Measurements from ENCODE around the gene RABL6.
A peak's percentile ranks its signal among the peaks of the same experiment; 100 is the strongest.
"Not testable (repeated sequence)": the region's sequence is repeated elsewhere in the genome, so short reads cannot be mapped to it uniquely, and the experiment has no call there.

The RABL6 gene

DNA sequence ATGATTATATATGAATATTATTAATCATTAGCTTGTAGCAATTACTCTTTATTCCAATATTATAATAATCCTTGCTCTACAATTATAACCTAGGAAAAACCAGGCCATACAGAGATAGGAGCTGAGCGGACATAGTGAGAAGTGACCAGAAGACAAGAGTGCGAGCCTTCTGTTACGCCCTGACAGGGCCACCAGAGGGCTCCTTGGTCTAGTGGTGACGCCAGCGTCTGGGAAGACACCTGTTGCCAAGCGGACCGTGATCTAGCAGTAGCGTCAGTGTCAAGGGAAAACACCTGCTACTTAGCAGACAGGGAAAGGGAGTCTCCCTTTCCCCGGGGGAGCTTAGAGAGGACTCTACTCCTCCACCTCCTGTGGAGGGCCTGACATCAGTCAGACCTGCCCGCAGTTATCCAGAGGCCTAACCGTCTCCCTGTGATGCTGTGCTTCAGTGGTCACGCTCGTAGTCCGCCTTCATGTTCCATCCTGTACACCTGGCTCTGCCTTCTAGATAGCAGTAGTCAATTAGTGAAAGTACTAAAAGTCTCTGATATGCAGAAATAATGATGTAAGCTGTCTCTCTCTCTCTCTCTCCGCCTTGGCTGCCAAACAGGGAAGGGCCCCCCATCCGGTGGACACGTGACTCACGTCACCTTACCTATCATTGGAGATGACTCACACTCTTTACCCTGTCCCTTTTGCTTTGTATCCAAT lies 41.2 kb upstream of the RABL6 start:
- TF ChIP-seq, protein P1, sequence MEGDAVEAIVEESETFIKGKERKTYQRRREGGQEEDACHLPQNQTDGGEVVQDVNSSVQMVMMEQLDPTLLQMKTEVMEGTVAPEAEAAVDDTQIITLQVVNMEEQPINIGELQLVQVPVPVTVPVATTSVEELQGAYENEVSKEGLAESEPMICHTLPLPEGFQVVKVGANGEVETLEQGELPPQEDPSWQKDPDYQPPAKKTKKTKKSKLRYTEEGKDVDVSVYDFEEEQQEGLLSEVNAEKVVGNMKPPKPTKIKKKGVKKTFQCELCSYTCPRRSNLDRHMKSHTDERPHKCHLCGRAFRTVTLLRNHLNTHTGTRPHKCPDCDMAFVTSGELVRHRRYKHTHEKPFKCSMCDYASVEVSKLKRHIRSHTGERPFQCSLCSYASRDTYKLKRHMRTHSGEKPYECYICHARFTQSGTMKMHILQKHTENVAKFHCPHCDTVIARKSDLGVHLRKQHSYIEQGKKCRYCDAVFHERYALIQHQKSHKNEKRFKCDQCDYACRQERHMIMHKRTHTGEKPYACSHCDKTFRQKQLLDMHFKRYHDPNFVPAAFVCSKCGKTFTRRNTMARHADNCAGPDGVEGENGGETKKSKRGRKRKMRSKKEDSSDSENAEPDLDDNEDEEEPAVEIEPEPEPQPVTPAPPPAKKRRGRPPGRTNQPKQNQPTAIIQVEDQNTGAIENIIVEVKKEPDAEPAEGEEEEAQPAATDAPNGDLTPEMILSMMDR (IDR thresholded peaks at IDR 0.05; ENCODE audit: low read depth, low read length) = peak; percentile 19
- in situ Hi-C loops (cut with HindIII; ENCODE audit: low sequenced_read_pairs); H3K4me3 ChIP-seq (ENCODE audit: low read depth, low read length); DNase-seq (ENCODE audit: low read depth, low spot score): not testable (repeated sequence)

DNA sequence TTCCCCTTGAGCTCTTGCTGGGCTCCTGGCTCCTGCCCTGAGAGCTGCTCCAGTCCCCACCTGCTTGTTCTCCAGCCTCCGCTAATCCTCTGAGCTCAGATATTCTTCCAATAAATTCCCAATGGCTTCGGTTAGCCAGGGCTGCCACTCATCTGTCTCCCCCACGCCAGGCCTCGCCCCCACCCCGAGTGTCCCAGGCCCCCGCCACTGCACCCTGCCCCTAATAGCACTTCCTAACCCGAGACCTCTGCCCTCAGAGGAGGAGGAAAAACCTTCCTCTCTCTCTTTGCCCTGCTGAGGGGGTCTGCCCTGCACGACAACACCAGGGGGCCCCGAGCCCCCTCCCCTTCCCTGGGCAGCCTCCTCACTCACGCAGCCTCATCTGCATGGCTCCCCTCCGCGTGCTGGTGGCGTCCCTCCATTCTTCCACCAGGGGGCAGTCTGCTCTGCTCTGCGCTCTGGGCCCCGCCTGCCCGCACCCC lies 38.0 kb upstream of the RABL6 start:
- DNase-seq (ENCODE audit: low read depth, low spot score) = no peak
- in situ Hi-C loops (cut with HindIII; ENCODE audit: low sequenced_read_pairs) = no loop called here
- H3K4me3 ChIP-seq (ENCODE audit: low read depth, low read length) = no peak overlapping the region
- TF ChIP-seq, protein P1 (IDR thresholded peaks at IDR 0.05; ENCODE audit: low read depth, low read length) = peak; percentile 61

DNA sequence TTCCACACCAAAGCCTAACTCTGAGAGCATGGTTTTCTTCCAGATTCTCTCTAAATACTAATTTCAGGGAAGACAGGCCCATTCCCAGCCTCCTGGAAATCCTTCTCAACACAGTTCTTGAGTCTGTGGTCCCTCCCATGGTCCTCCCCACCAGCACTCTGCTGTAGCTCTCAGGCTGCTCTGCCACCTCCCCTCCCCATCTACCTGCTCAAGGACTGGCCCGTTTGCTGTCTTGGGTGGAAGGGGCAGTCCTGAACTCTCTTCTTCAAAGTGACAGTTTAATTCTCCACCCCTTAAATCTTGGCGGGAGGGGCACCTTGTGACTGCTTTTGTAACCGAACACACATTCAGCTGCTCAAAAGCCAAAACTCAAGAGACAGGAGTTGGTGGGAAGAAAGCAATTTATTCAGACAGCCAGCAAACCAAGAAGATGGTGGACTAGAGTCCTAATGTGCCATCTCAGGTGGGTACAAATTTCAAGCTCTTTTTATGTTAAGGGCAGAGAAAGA lies 35.8 kb upstream of the RABL6 start:
- no peak overlapping the region for H3K4me3 ChIP-seq (ENCODE audit: low read depth, low read length)
- in situ Hi-C loops (cut with HindIII; ENCODE audit: low sequenced_read_pairs) = no loop called here
- TF ChIP-seq, protein P1 (IDR thresholded peaks at IDR 0.05; ENCODE audit: low read depth, low read length) = no peak

DNA sequence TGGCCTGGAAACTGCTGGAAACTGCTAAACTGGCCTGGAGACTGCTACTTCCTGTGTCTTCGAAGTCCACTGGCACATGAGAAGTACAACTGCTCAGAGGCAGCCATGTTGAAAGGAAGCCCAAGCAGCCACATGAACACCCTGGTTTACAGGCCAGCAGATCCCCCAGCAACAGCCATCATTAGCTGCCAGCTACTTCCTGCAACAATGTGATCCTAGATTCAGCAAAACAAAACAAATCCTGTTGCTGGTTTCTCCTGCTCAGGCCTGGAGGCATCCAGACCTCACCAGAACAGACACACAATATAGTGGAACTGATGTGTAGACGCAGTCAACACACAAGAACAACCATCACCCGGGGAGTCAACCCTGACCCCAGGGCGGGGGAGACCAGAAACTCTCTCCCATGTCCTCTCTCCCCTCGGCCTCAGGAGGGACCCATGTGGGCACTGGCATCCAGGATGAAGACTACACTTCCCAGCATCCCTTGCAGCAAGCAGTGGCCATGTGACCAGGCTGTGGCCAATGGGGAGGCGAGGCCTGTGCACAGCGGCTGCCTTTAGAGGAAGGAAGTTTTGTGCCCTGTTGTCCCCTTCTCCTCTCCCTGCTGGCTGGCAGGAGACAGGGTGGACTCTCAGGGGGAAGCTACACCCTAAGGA lies 34.2 kb upstream of the RABL6 start:
- in situ Hi-C loops (cut with HindIII; ENCODE audit: low sequenced_read_pairs) = no loop called here
- DNase-seq (ENCODE audit: low read depth, low spot score) = no peak
- TF ChIP-seq, protein P1 (IDR thresholded peaks at IDR 0.05; ENCODE audit: low read depth, low read length) = no peak
- no peak overlapping the region for H3K4me3 ChIP-seq (ENCODE audit: low read depth, low read length)

More for the DNA sequence above, 35.8 kb upstream of the RABL6 start:
- no peak for DNase-seq (ENCODE audit: low read depth, low spot score)

DNA sequence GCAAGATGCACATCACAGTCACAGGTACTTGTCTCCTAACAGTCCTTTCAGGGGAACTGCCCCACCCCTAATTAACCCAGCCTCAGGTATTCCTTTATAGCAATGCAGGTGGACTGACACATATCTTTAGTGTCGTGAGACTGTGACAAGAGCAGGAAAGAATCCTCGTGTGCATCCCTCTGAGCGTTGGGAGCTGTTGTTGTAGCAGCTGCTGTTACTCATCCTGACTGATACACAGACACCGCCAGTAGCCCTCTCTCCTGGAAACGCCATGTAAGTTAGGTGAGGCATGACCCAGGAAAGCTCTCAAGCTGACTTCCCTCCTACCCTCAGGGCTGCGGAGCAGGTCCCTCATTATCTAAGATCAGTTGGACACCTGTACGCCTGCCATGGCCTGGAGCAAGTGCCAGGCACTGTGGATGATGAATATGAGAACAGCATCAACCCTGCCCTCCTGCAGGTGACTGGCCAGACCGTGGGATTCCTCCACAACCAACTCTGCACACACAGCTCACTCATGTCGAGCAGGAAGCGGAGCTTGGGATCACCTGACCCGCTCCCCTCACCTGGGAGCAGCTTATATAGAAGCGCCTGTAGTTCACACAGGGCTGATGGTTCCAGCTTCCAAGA lies 33.2 kb upstream of the RABL6 start:
- no peak for DNase-seq (ENCODE audit: low read depth, low spot score)
- H3K4me3 ChIP-seq (ENCODE audit: low read depth, low read length) = no peak overlapping the region
- in situ Hi-C loops (cut with HindIII; ENCODE audit: low sequenced_read_pairs) = no loop called here
- TF ChIP-seq, protein P1 (IDR thresholded peaks at IDR 0.05; ENCODE audit: low read depth, low read length) = no peak

DNA sequence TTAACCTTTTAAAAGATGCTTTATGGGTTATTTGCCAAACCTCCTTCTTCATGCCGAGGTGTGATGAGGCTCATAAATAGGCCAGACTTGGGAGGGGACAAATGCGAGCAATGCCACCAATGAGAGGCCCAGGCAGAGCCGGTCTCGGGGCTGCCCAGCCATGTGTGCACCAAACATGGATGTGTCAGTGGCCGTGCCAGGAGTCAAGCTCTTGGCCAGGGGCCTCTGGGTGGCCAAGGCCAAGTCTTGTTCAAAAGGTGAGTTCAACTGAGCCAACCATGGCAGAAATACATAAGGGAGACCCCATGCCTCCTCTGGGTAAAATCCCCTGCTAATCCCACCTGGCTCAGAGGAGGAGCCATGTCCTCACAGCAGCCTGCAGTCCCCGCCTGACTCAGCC lies 32.6 kb upstream of the RABL6 start:
- in situ Hi-C loops (cut with HindIII; ENCODE audit: low sequenced_read_pairs) = no loop called here
- H3K4me3 ChIP-seq (ENCODE audit: low read depth, low read length) = no peak overlapping the region
- TF ChIP-seq, protein P1 (IDR thresholded peaks at IDR 0.05; ENCODE audit: low read depth, low read length) = no peak
- DNase-seq (ENCODE audit: low read depth, low spot score) = no peak

All from astrocyte of the spinal cord (primary cell).